SH-SY5Y (cell line): ENCODE data around the gene MEPCE.

ENCODE experiments used
- GATA2 ChIP-seq: IDR thresholded peaks from 2 replicates; pipeline ENCODE4 v1.6.1; 2011; ENCODE audit warnings: mild to moderate bottlenecking, low read depth, low read length
- GATA3 ChIP-seq: IDR thresholded peaks from 2 replicates; pipeline ENCODE4 v1.6.1; 2011; ENCODE audit warnings: low read depth, mild to moderate bottlenecking, low read length, moderate library complexity

GRCh38 chr7:100389437-100390088 is 40.1 kb upstream of the MEPCE start:
- TF ChIP-seq GATA3 (no peak), GATA2 (no peak)
